Left ventricle myocardium inferior (tissue), 1 donor: ENCODE results near the gene CDR2L. TPM values are rescaled to one million over a fixed set of nuclear protein-coding genes. Genes with fewer than 3 reads are reported as not detected.
"Not testable (repeated sequence)": the region's sequence is repeated elsewhere in the genome, so short reads cannot be mapped to it uniquely, and the experiment has no call there.

Experiments
- DNase-seq: peaks from one replicate; pipeline ENCODE4 v3.0.0-alpha.2; 2020
- H3K27ac ChIP-seq: fragments of 200-600 bp; replicated peaks from 2 replicates; pipeline ENCODE4 v1.8.0; 2021
- H3K27me3 ChIP-seq: fragments of 200-600 bp; 2 replicates; pipeline ENCODE4 v1.8.0; 2021; ENCODE audit warnings: low read depth
- H3K36me3 ChIP-seq: fragments of 200-600 bp; 2 replicates; pipeline ENCODE4 v1.8.0; 2021
- H3K4me1 ChIP-seq: fragments of 200-600 bp; 2 replicates; pipeline ENCODE4 v1.8.0; 2021
- H3K4me3 ChIP-seq: fragments of 200-600 bp; 2 replicates; pipeline ENCODE4 v1.8.0; 2021; ENCODE audit warnings: mild to moderate bottlenecking, moderate library complexity
- H3K9me3 ChIP-seq: fragments of 200-600 bp; replicated peaks from 2 replicates; pipeline ENCODE4 v1.8.0; 2021
- CTCF ChIP-seq: fragments of 200-600 bp; IDR thresholded peaks from 2 replicates; pipeline ENCODE4 v1.8.0; 2021; ENCODE audit warnings: antibody characterized with exemption, mild to moderate bottlenecking, borderline replicate concordance
- intact Hi-C: fragments of 100-400 bp; cut with micrococcal nuclease; formaldehyde crosslinking; loops from one replicate; pipeline ENCODE4 v1.11.0; 2022
- total RNA-seq: library from RNA; stranded (reverse); fragmentation: NEBNext Ultra II Directional; extraction: Animal tissue kit (Norgen Biotek cat#: 25700); gene quantifications from one replicate; pipeline ENCODE4 v1.2.1, GENCODE V29; 2021
- donor health status: DM: no; HTN: yes; CAD: no; lungs with severe emphysema.

CDR2L gene
- total RNA-seq, 1 donor from 2014 or later, result 17.4 TPM

- no peak for DNase-seq
- H3K36me3 ChIP-seq, result peaks cover 58% of the 10 kb centered on the region
- no peak overlapping the region for H3K27ac ChIP-seq
- no peaks in the 10 kb centered on the region for H3K27me3 ChIP-seq
- intact Hi-C loops, result no loop called here
- no peaks in the 10 kb centered on the region for H3K9me3 ChIP-seq
- TF ChIP-seq CTCF, result no peak
- no peak overlapping the region for H3K4me3 ChIP-seq
- no peaks in the 10 kb centered on the region for H3K4me1 ChIP-seq
Observed at GRCh38 chr17:75020331-75021110, 33.1 kb downstream of the CDR2L start.

DNA sequence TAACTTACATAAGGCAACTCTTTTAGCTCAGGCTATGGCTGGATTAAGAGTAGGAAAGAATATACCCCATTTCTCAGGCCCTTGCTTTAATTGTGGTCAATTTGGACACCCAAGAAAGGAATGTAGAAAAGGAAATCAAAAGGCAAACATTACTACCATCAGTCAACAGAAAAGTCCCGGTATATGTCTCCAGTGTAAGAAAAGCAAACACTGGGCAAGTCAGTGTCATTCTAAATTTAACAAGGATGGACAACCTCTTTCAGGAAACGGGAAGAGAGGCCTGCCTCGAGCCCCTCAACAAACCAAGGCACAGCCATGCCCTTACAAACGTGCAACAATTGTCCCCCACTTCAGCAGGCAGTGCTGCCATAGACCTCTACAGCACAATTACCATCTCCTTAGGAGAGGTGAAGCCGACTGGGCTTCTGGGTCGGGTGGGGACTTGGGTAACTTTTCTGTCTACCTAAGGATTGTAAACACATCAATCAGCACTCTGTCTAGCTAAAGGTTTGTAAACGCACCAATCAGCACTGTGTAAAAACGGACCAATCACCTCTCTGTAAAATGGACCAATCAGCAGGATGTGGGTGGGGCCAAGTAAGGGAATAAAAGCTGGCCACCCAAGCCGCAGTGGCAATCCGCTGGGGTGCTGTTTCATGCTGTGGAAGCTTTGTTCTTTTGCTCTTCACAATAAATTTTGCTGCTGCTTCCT, 37.4 kb downstream of the CDR2L start:
- no peak for TF ChIP-seq CTCF
- intact Hi-C loops, result no loop called here
- no peak for DNase-seq
- Histone ChIP-seq H3K4me1 (no peaks in the 10 kb centered on the region), H3K9me3 (peaks cover under 1% of the 10 kb centered on the region), H3K27ac (no peak overlapping the region), H3K27me3 (no peaks in the 10 kb centered on the region), H3K36me3 (peaks cover 31% of the 10 kb centered on the region), H3K4me3 (no peak overlapping the region)

DNA sequence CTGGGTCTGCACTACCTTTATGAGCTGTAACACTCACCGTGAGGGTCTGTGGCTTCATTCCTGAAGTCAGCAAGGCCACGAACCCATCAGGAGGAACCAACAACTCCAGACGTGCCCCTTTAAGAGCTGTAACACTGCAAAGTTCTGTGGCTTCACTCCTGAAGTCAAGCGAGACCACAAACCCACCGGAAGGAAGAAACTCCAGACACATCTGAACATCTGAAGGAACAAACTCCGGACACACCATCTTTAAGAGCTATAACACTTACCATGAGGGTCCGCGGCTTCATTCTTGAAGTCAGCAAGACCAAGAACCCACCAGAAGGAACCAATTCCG, 37.9 kb downstream of the CDR2L start:
- H3K27ac ChIP-seq, intact Hi-C loops, H3K4me1 ChIP-seq, H3K27me3 ChIP-seq, H3K9me3 ChIP-seq, DNase-seq, H3K4me3 ChIP-seq: not testable (repeated sequence)
- peaks cover 26% of the 10 kb centered on the region for H3K36me3 ChIP-seq

DNA sequence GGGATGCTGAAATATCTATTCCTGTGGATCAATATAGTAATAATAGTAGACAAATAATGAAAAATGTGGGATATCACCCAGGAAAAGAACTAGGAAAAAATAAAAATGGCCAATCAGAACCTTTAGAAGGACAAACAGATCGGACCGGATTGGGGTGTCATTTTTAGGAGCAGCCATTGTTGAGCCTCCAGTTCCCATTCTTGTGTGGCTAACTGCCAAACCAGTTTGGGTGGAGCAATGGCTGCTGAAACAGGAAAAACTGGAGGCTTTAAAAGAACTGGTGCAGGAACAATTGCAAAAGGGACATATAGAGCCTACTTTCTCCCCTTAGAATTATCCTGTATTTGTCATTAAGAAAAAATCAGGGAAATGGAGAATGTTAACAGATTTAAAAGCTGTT, 39.2 kb downstream of the CDR2L start:
- H3K4me1 ChIP-seq, H3K27me3 ChIP-seq, intact Hi-C loops, H3K27ac ChIP-seq, DNase-seq, H3K4me3 ChIP-seq: not testable (repeated sequence)
- Histone ChIP-seq H3K36me3 (peaks cover 14% of the 10 kb centered on the region), H3K9me3 (peaks cover 12% of the 10 kb centered on the region)

- intact Hi-C loops, result no loop called here
- H3K27ac ChIP-seq, result no peak overlapping the region
- DNase-seq, result no peak
Observed at GRCh38 chr17:75030161-75030560, 42.7 kb downstream of the CDR2L start.

More at GRCh38 chr17:75030161-75030560, 42.7 kb downstream of the CDR2L start:
- no peak for TF ChIP-seq CTCF
- H3K9me3 ChIP-seq, result peaks cover 12% of the 10 kb centered on the region
- no peak overlapping the region for H3K4me3 ChIP-seq
- no peaks in the 10 kb centered on the region for H3K27me3 ChIP-seq
- peaks cover 31% of the 10 kb centered on the region for H3K4me1 ChIP-seq
- no peaks in the 10 kb centered on the region for H3K36me3 ChIP-seq
